HG03159 (cell line): ENCODE measurements around the gene PIK3R5.

Source experiments
- ATAC-seq: cut with Tn5 transposase; IDR thresholded peaks from one replicate; pipeline ENCODE4 v1.9.1; 2021; ENCODE audit warnings: mild to moderate bottlenecking, moderate library complexity; ENCODE audit not compliant: unreplicated experiment

PIK3R5 gene

GRCh38 chr17:8836821-8837562 is 128.5 kb downstream of the PIK3R5 start:
- no peak for ATAC-seq

- ATAC-seq: no peak
Observed at GRCh38 chr17:8835631-8836364, 129.7 kb downstream of the PIK3R5 start.

- ATAC-seq: no peak
Observed at GRCh38 chr17:8835106-8835505, 130.4 kb downstream of the PIK3R5 start.

GRCh38 chr17:8832711-8833352 is 132.7 kb downstream of the PIK3R5 start:
- no peak for ATAC-seq

- no peak for ATAC-seq
Observed at GRCh38 chr17:8831234-8831849, 134.2 kb downstream of the PIK3R5 start.

- no peak for ATAC-seq
Observed at GRCh38 chr17:8830141-8830540, 135.4 kb downstream of the PIK3R5 start.

GRCh38 chr17:8829036-8829941 is 136.2 kb downstream of the PIK3R5 start:
- ATAC-seq: no peak
